Fibroblast of mammary gland (primary cell): ENCODE results near the gene MTHFS.

Source experiments
- DNase-seq: peaks from one replicate; pipeline ENCODE4 v3.0.0-alpha.2; 2010; ENCODE audit warnings: low read depth
- H3K4me3 ChIP-seq: 2 replicates; pipeline ENCODE4 v1.5.1; 2011; ENCODE audit warnings: low read depth, mild to moderate bottlenecking, low read length, moderate library complexity; ENCODE audit not compliant: control insufficient read depth
- CTCF ChIP-seq: conservative IDR thresholded peaks from 2 replicates; pipeline ENCODE4 v1.5.1; 2011; ENCODE audit warnings: low read depth, low read length, inconsistent platforms; ENCODE audit not compliant: control insufficient read depth, insufficient read depth

MTHFS gene

GRCh38 chr15:79898369-79898768 lies 1.6 kb upstream of the MTHFS start:
- DNase-seq = no peak
- H3K4me3 ChIP-seq = no peak overlapping the region
- TF ChIP-seq CTCF = no peak

GRCh38 chr15:79897701-79898113 lies 893 bp upstream of the MTHFS start:
- no peak for TF ChIP-seq CTCF
- no peak for DNase-seq
- H3K4me3 ChIP-seq = peak overlapping the region; percentile 75

GRCh38 chr15:79897380-79897678 lies 515 bp upstream of the MTHFS start:
- TF ChIP-seq CTCF = no peak
- peak overlapping the region; percentile 75 for H3K4me3 ChIP-seq
- peak; percentile 31 for DNase-seq

GRCh38 chr15:79896131-79896633 lies 632 bp downstream of the MTHFS start:
- no peak for TF ChIP-seq CTCF
- DNase-seq = no peak
- H3K4me3 ChIP-seq = peak overlapping the region; percentile 75

- no peak for DNase-seq
- no peak for TF ChIP-seq CTCF
- H3K4me3 ChIP-seq = no peak overlapping the region
These were observed 9.5 kb downstream of the MTHFS start for GRCh38 chr15:79887054-79887930.

- TF ChIP-seq CTCF = no peak
These were observed 10.7 kb downstream of the MTHFS start for GRCh38 chr15:79886124-79886523.

More at GRCh38 chr15:79886124-79886523, 10.7 kb downstream of the MTHFS start:
- no peak overlapping the region for H3K4me3 ChIP-seq
- DNase-seq = no peak
